GM23338 (cell line): ENCODE data around the gene AIG1. TPM values are rescaled to one million over a fixed set of nuclear protein-coding genes. Genes with fewer than 3 reads are reported as not detected.

Experiments
- ATAC-seq: fragments of 200-7000 bp; cut with Tn5 transposase; 3 replicates; pipeline ENCODE4 v1.9.1; 2020
- DNase-seq: peaks from one replicate; pipeline ENCODE4 v3.0.0-alpha.2; 2015; ENCODE audit warnings: low spot score
- H2AFZ ChIP-seq: fragments of 200-600 bp; sonication (generic); 2 replicates; pipeline ENCODE4 v1.8.0; 2016; ENCODE audit warnings: antibody characterized with exemption, mild to moderate bottlenecking, moderate library complexity
- H3F3A ChIP-seq: fragments of 200-600 bp; sonication (generic); replicated peaks from 2 replicates; pipeline ENCODE4 v1.8.0; 2017; ENCODE audit warnings: antibody characterized with exemption, mixed run types, low read depth
- H3K27ac ChIP-seq: fragments of 200-600 bp; sonication (generic); 2 replicates; pipeline ENCODE4 v1.6.1; 2016; ENCODE audit warnings: low read depth
- H3K27me3 ChIP-seq: fragments of 200-600 bp; sonication (generic); 2 replicates; pipeline ENCODE4 v1.8.0; 2016; ENCODE audit warnings: mild to moderate bottlenecking, mixed run types, moderate library complexity; ENCODE audit not compliant: insufficient read depth
- H3K36me3 ChIP-seq: fragments of 200-600 bp; sonication (generic); 2 replicates; pipeline ENCODE4 v1.8.0; 2016; ENCODE audit warnings: mild to moderate bottlenecking; ENCODE audit not compliant: insufficient read depth
- H3K4me1 ChIP-seq: fragments of 200-600 bp; sonication (generic); 2 replicates; pipeline ENCODE4 v1.8.0; 2016; ENCODE audit warnings: mild to moderate bottlenecking, moderate library complexity; ENCODE audit not compliant: insufficient read depth
- H3K4me2 ChIP-seq: fragments of 200-600 bp; sonication (generic); 2 replicates; pipeline ENCODE4 v1.7.1; 2017; ENCODE audit warnings: mixed run types
- H3K4me3 ChIP-seq: fragments of 200-600 bp; sonication (generic); 2 replicates; pipeline ENCODE4 v1.6.1; 2016; ENCODE audit warnings: mixed run types
- H3K79me2 ChIP-seq: fragments of 200-600 bp; sonication (generic); replicated peaks from 2 replicates; pipeline ENCODE4 v1.8.0; 2017; ENCODE audit warnings: mild to moderate bottlenecking; ENCODE audit not compliant: insufficient read depth
- H3K9me2 ChIP-seq: fragments of 200-600 bp; sonication (generic); 2 replicates; pipeline ENCODE4 v1.8.0; 2017; ENCODE audit not compliant: insufficient read depth
- H4K20me1 ChIP-seq: fragments of 200-600 bp; sonication (generic); replicated peaks from 2 replicates; pipeline ENCODE4 v1.8.0; 2017; ENCODE audit warnings: mild to moderate bottlenecking; ENCODE audit not compliant: insufficient read depth
- H3K27ac Mint-ChIP-seq: 2 replicates; pipeline ENCODE4 v1.8.0; 2020; ENCODE audit warnings: inconsistent platforms, mild to moderate bottlenecking, moderate library complexity, mixed read lengths
- H3K27me3 Mint-ChIP-seq: 3 replicates; pipeline ENCODE4 v1.8.0; 2022; ENCODE audit warnings: low read depth, mild to moderate bottlenecking, moderate library complexity, mixed read lengths, inconsistent platforms; ENCODE audit not compliant: insufficient read depth, poor library complexity
- H3K36me3 Mint-ChIP-seq: 3 replicates; pipeline ENCODE4 v1.8.0; 2021; ENCODE audit warnings: low read depth, mild to moderate bottlenecking, inconsistent platforms, moderate library complexity, mixed read lengths
- H3K4me1 Mint-ChIP-seq: 3 replicates; pipeline ENCODE4 v1.8.0; 2020; ENCODE audit warnings: mild to moderate bottlenecking, inconsistent platforms, mixed read lengths
- H3K4me3 Mint-ChIP-seq: 3 replicates; pipeline ENCODE4 v1.8.0; 2021; ENCODE audit warnings: moderate library complexity, mild to moderate bottlenecking, inconsistent platforms, mixed read lengths
- H3K9me3 Mint-ChIP-seq: 3 replicates; pipeline ENCODE4 v1.8.0; 2020; ENCODE audit warnings: moderate library complexity, mild to moderate bottlenecking, inconsistent platforms, mixed read lengths
- EZH2phosphoT487 ChIP-seq: fragments of 200-600 bp; sonication (generic); IDR thresholded peaks from one replicate; pipeline ENCODE4 v1.8.1; 2018; ENCODE audit warnings: antibody characterized with exemption; ENCODE audit not compliant: unreplicated experiment
- NANOG ChIP-seq: IDR thresholded peaks from 2 replicates; pipeline ENCODE4 v1.6.1; 2016; ENCODE audit warnings: antibody characterized with exemption, borderline replicate concordance
- POLR2AphosphoS5 ChIP-seq: IDR thresholded peaks from 2 replicates; pipeline ENCODE4 v1.6.1; 2016; ENCODE audit warnings: antibody characterized with exemption, low read depth
- STAT1 ChIP-seq: IDR thresholded peaks from one replicate; pipeline ENCODE4 v1.6.1; 2016; ENCODE audit warnings: antibody characterized with exemption; ENCODE audit not compliant: unreplicated experiment
- ZNF114 ChIP-seq: fragments of 250-450 bp; sonication (Bioruptor Pico); IDR thresholded peaks from 2 replicates; pipeline ENCODE4 v1.5.0; 2020; ENCODE audit warnings: mild to moderate bottlenecking, moderate library complexity
- polyA plus RNA-seq: library from polyadenylated mRNA; unstranded; fragments of >200 nt; fragmentation: Nextera tagmentation; extraction: Ambion mirVana; gene quantifications from 2 replicates; pipeline ENCODE4 v1.2.1, GENCODE V29; 2016
- total RNA-seq: library from RNA; depleted of rRNA; stranded (reverse); fragments of >200 nt; shearing (Covaris generic); gene quantifications from 2 replicates; pipeline ENCODE4 v1.2.3, GENCODE V29; 2014
- TF ChIP-seq, protein P1 (sequence below), 2 experiments: fragments of 200-600 bp in 1 of 2; sonication (generic) in 1 of 2; conservative IDR thresholded peaks; 2 replicates each; pipeline versions ENCODE4 v1.5.1 to v1.6.1; 2016 to 2017; ENCODE audit warnings: antibody characterized with exemption in 2 of 2, low read depth in 2 of 2, mild to moderate bottlenecking in 2 of 2, moderate library complexity in 1 of 2
- TF ChIP-seq, protein P2 (sequence below): IDR thresholded peaks from one replicate; pipeline ENCODE4 v1.6.1; 2018; ENCODE audit warnings: antibody characterized with exemption; ENCODE audit not compliant: unreplicated experiment

The AIG1 gene
- total and polyA plus RNA-seq, 2 experiments from 2014 or later, result 65.2 to 88.4 TPM

DNA sequence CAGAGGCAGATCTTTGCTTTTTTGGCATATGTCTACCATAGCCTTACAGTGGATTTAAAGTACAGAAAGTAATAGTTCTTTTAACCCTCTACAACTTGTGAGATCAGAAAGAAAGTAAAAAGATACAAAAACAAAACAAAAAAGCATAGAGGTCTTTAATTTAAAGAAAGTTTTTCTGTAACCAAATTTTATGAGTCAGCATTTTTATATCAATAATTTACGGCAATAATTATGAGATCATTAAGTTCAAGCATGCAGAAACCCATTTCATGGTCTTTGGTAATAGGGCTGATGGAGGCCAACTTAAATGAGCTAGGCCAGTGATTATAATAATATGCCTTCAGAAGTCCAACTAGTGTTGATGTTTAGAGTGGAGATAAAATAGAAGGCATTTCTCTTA, 145.9 kb downstream of the AIG1 start (continued):
- TF ChIP-seq, protein P1, sequence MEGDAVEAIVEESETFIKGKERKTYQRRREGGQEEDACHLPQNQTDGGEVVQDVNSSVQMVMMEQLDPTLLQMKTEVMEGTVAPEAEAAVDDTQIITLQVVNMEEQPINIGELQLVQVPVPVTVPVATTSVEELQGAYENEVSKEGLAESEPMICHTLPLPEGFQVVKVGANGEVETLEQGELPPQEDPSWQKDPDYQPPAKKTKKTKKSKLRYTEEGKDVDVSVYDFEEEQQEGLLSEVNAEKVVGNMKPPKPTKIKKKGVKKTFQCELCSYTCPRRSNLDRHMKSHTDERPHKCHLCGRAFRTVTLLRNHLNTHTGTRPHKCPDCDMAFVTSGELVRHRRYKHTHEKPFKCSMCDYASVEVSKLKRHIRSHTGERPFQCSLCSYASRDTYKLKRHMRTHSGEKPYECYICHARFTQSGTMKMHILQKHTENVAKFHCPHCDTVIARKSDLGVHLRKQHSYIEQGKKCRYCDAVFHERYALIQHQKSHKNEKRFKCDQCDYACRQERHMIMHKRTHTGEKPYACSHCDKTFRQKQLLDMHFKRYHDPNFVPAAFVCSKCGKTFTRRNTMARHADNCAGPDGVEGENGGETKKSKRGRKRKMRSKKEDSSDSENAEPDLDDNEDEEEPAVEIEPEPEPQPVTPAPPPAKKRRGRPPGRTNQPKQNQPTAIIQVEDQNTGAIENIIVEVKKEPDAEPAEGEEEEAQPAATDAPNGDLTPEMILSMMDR (conservative IDR thresholded peaks at IDR 0.05; ENCODE audit: low read depth in 2 of 2), result no peak
- no peak for TF ChIP-seq EZH2phosphoT487
- no peak for TF ChIP-seq ZNF114
- TF ChIP-seq NANOG, result no peak
- TF ChIP-seq, protein P2, sequence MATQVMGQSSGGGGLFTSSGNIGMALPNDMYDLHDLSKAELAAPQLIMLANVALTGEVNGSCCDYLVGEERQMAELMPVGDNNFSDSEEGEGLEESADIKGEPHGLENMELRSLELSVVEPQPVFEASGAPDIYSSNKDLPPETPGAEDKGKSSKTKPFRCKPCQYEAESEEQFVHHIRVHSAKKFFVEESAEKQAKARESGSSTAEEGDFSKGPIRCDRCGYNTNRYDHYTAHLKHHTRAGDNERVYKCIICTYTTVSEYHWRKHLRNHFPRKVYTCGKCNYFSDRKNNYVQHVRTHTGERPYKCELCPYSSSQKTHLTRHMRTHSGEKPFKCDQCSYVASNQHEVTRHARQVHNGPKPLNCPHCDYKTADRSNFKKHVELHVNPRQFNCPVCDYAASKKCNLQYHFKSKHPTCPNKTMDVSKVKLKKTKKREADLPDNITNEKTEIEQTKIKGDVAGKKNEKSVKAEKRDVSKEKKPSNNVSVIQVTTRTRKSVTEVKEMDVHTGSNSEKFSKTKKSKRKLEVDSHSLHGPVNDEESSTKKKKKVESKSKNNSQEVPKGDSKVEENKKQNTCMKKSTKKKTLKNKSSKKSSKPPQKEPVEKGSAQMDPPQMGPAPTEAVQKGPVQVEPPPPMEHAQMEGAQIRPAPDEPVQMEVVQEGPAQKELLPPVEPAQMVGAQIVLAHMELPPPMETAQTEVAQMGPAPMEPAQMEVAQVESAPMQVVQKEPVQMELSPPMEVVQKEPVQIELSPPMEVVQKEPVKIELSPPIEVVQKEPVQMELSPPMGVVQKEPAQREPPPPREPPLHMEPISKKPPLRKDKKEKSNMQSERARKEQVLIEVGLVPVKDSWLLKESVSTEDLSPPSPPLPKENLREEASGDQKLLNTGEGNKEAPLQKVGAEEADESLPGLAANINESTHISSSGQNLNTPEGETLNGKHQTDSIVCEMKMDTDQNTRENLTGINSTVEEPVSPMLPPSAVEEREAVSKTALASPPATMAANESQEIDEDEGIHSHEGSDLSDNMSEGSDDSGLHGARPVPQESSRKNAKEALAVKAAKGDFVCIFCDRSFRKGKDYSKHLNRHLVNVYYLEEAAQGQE, result no peak
- TF ChIP-seq POLR2AphosphoS5, result no peak

DNA sequence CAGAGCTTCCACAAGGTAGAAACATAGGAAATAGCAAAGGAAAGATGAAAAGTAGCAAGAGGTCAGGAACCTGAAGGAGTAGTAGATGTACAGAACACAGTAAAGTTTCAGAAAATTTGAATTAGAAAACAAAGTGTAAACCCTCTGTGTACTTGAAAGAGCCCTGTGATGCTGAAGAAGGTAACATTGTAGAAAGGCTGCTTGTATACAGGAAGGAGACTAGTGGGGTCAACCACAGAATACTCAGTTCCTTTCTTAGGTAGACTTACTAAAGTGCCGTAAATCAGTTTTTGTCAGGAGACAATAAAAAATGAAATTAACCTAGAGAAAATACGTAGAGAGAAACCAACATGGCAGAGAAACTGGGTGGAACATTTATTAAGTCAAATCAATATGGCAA, 149.7 kb downstream of the AIG1 start:
- TF ChIP-seq, protein P1 (conservative IDR thresholded peaks at IDR 0.05; ENCODE audit: low read depth in 2 of 2), result no peak
- TF ChIP-seq STAT1, result no peak
- Mint-ChIP-seq H3K4me3 (no peak overlapping the region), H3K4me1 (no peaks in the 10 kb centered on the region), H3K36me3 (peaks cover 11% of the 10 kb centered on the region; the same call in 2 of the 3 replicates), H3K27ac (no peak overlapping the region), H3K9me3 (no peaks in the 10 kb centered on the region), H3K27me3 (no peaks in the 10 kb centered on the region)
- no peak overlapping the region for H3K27ac ChIP-seq
- no peaks in the 10 kb centered on the region for H4K20me1 ChIP-seq
- H3K27me3 ChIP-seq, result no peaks in the 10 kb centered on the region
- H3F3A ChIP-seq, result no peaks in the 10 kb centered on the region
- H3K36me3 ChIP-seq, result no peaks in the 10 kb centered on the region
- H3K4me2 ChIP-seq, result no peak overlapping the region
- H2AFZ ChIP-seq, result no peak overlapping the region
- DNase-seq, result no peak
- no peak overlapping the region for H3K4me3 ChIP-seq
- no peaks in the 10 kb centered on the region for H3K4me1 ChIP-seq
- H3K79me2 ChIP-seq, result no peaks in the 10 kb centered on the region
- 0 out of 2 replicates have a peak, but pooled peaks cover 6% of the 10 kb centered on the region for H3K9me2 ChIP-seq
- ATAC-seq, result no peak
